Measurements from ENCODE around the gene SEMA5A.

DNA sequence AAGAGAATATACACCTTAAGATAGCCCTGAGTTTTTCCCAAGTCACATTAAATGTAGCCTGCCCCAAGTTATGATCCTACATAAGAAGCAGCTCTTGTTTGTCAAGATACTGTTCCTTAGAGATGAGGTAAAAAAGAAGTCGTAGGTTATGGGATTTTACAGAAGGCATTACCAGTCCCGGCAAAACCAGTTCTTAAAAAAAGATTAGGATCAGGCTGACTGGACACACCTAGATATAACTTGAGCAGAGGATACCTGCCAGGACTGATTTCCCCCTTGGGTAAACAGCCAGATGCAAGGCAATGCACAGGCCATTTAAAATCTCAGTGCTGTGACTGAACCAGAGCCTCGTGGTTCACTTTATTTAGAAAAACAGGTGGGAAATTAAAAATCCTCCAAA lies 14.1 kb upstream of the SEMA5A start:
- TF ChIP-seq GATA3 (IDR thresholded peaks at IDR 0.05; ENCODE audit: low read depth, low read length): no peak
- TF ChIP-seq GATA2 (IDR thresholded peaks at IDR 0.05; ENCODE audit: low read depth, low read length): no peak

Measured in SH-SY5Y (cell line).